Activated CD4-positive, CD25-positive, alpha-beta regulatory T cell (primary cell): ENCODE measurements around the gene FAM229A.

Source experiments
- DNase-seq, 4 experiments: peaks; one replicate each; lab custom pipeline; 2025; lab: John Stamatoyannopoulos, UW

The FAM229A gene

GRCh38 chr1:32330558-32331151 lies 31.6 kb downstream of the FAM229A start:
- DNase-seq = no peak

GRCh38 chr1:32329931-32330466 lies 32.3 kb downstream of the FAM229A start:
- DNase-seq = no peak

DNA sequence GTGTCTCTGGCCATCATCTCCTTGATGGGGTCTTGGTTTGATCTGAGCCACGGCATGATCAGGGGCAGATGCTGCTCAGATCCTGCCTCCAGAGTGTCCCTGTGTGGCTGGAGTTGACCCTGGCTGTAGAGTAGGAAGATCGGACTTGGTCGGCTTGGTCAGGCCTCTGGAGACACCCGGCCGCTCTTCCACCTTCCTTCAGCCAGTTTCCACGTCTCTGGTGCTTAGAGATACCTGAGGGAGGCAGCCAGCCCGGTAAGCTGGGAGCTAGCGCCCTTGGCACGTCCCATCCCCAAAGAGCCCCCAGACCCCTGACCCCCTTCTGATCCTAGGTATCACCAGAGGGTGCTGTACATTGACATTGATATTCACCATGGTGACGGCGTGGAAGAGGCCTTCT lies 35.1 kb downstream of the FAM229A start:
- no peak for DNase-seq

- DNase-seq = no peak
These were observed 40.5 kb downstream of the FAM229A start for GRCh38 chr1:32321712-32322291.

DNA sequence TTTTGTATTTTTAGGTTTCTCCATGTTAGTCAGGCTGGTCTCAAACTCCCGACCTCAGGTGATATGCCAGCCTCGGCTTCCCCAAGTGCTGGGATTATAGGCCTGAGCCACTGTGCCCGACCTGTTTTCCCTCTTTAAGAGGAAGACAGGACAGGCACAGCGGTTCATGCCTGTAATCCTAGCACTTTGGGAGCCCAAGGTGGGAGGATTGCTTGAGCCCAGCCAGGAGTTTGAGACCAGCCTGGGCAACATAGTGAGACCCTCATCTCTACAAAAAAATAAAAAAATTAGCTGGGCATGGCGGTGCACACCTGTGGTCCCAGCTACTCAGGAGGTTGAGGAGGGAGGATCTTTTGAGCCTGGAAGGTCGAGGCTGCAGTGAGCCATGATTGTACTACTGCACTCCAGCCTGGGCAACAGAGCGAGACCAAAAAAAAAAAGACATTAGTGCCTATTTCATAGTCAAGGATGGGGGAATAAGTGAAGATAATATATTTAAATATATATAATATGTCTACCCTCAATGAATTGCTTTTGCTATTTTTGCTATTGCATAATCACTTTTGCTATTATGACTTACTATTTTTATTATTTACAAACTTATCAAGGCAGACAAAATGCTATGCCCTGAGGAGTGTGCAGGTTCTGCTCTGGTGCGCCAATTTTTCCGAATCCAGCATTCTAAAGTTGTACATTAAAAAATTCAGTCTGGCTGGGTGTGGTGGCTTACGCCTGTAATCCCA lies 44.0 kb downstream of the FAM229A start:
- DNase-seq = no peak

DNA sequence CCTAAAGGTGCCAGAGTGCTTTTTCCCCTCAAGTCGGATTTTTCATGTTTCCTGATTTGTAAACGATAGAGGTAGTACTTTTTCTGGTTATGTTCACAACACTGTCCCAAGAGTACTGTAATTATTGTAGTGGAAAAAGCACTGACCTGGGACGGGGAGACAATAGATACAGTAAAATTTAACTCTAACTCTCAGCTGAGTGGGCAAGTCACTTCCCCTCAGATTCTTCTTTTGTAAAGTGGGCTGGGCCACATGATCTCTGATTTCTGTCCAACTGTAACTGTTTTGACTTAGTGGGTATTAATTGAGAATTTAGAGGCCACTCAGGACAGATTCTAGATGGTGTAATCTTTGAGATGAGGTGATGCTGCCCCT lies 45.4 kb downstream of the FAM229A start:
- DNase-seq = no peak

DNA sequence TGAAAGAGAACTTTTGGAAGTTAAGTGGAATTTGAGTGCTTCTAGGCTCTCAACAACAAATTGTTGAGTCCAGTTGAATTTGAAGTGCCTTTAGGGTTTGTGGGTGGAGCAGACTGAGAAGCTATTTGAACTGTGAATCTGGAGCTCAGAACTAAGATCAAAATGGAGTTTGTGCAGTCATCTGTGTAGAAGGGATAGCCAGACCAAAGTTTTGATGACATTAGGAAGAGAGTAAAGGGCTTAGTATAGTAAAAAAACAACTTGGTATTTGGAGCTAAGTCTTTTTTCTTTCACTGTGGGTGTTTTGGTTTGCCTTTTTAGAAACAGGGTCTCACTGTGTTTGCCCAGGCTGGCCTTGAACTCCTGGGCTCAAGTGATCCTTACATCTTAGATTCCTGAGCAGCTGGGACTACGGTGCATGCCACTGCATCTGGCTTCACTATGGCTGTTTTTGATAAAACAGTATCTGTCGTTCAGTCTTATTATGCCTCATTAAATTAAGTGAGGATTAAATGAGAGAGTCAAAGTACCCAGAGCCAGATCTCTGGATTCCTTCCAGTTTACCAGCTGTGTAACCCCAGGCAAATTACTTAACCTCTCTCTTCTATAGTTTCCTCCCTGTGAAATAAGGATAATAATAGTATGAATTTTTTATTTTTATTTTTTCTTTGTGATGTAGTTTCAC lies 50.4 kb downstream of the FAM229A start:
- no peak for DNase-seq
